HUES64 (cell line): ENCODE results near the gene PKDREJ. TPM values are rescaled to one million over a fixed set of nuclear protein-coding genes. Genes with fewer than 3 reads are reported as not detected.
A peak's percentile ranks its signal among the peaks of the same experiment; 100 is the strongest.
"Not testable (repeated sequence)": the region's sequence is repeated elsewhere in the genome, so short reads cannot be mapped to it uniquely, and the experiment has no call there.

Experiments used
- H3K27ac ChIP-seq: 2 replicates; pipeline ENCODE4 v1.7.0; 2013; ENCODE audit warnings: low read depth, low read length, inconsistent platforms
- H3K27me3 ChIP-seq: 2 replicates; pipeline ENCODE4 v1.6.1; 2013; ENCODE audit warnings: mild to moderate bottlenecking, low read length; ENCODE audit not compliant: insufficient read depth
- H3K36me3 ChIP-seq: 2 replicates; pipeline ENCODE4 v1.6.1; 2013; ENCODE audit warnings: mild to moderate bottlenecking, low read length; ENCODE audit not compliant: insufficient read depth
- H3K4me1 ChIP-seq: 2 replicates; pipeline ENCODE4 v1.6.1; 2013; ENCODE audit warnings: mild to moderate bottlenecking, low read length, moderate library complexity; ENCODE audit not compliant: insufficient read depth
- H3K4me3 ChIP-seq: 2 replicates; pipeline ENCODE4 v1.5.1; 2013; ENCODE audit warnings: mild to moderate bottlenecking, low read length, moderate library complexity
- H3K9ac ChIP-seq: 2 replicates; pipeline ENCODE4 v1.6.1; 2013; ENCODE audit warnings: mild to moderate bottlenecking, low read depth, low read length
- H3K9me3 ChIP-seq: 2 replicates; pipeline ENCODE4 v1.6.1; 2013; ENCODE audit warnings: low read depth, low read length; ENCODE audit not compliant: insufficient read depth
- WGBS: fragments of 150-250, 120-280 bp; methylation state at CpG from one replicate; pipeline ENCODE4 v1.1.7; 2013; ENCODE audit warnings: missing lambda C conversion rate; 5-methylcytosine and 5-hydroxymethylcytosine counted together
- polyA plus RNA-seq, 2 experiments: library from polyadenylated mRNA; stranded (reverse); fragments of 50-300 nt; gene quantifications; one replicate each; pipeline ENCODE4 v1.2.3, GENCODE V29; 2013

Gene PKDREJ, protein sequence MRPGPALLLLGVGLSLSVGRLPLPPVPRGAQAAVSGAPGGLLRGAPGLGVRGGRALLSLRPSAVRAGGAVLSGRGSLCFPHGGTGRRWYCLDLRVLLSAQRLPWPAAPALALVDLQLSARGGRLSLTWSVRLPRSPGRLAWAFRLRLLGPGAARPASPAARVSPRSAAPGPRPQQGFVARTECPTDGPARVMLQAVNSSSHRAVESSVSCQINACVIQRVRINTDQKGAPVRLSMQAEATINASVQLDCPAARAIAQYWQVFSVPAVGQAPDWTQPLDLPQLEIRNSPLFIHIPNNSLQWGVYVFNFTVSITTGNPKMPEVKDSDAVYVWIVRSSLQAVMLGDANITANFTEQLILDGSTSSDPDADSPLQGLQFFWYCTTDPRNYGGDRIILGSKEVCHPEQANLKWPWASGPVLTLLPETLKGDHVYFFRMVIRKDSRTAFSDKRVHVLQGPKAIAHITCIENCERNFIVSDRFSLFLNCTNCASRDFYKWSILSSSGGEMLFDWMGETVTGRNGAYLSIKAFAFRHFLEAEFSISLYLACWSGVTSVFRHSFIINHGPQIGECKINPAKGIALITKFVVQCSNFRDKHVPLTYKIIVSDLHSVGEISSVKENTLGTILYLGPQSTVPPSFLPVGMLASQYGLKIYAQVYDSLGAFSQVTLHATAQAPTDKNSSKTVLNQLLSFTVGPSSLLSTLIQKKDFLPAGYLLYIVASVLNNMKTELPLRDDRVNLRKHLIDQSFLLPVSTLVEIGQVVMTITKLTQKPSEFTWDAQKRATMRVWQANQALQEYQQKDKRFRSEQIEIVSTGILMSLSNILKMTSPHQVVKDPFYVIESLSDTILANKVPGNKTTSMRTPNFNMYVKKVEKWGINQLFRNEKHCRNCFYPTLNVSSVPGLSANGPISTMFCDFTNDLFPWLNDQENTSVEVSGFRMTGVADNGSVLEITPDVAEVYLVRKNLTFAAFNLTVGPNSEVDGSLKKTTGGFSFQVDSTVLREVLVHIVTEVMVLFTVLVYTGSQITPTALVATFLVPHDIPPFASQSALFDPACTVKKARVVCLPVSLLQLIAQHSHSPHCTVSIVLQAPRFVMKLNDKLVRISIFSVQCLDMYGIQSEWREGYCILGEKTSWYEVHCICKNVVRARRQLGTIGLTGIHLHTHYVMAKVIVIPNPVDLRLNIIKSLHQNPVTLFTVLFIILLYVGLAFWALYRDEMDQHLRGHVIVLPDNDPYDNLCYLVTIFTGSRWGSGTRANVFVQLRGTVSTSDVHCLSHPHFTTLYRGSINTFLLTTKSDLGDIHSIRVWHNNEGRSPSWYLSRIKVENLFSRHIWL (N-terminal part only)
- polyA plus RNA-seq (2013, experiment 1 of 2): not detected
- polyA plus RNA-seq (2013, experiment 2 of 2): not detected

DNA sequence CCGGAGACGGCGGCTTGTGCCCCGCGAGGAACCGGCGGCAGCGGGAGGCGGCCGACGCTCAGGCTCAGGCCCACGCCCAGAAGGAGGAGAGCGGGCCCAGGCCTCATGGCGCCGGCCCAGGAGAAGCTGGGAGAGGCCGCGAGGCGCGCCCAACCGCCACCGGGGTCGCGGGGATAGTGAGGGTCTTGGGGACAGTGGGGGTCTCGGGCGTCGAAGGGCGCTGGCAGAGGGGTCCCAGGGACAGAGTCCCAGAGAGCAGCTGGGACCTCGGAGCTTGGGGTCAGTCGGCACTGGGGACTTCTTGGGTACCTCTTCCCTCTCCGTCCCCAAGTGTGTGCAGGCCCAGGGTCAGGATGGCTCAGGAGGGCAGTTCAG lies at the start of gene PKDREJ:
TSS of gene PKDREJ (minus strand) at position 128 of the 375 bp plus-strand sequence. CDS start at position 107, 21 bp downstream.
- 43% methylated on average over 30 of the region's 30 CpGs for WGBS
- peaks cover 77% of the 10 kb centered on the region for H3K27me3 ChIP-seq
- H3K4me3 ChIP-seq: peak within 1 kb of the TSS; percentile 35
- peaks cover 2% of the 10 kb centered on the region; the same call in 1 of the 2 replicates for H3K4me1 ChIP-seq
- H3K36me3 ChIP-seq: no peaks in the 10 kb centered on the region
- H3K9me3 ChIP-seq: peaks cover 15% of the 10 kb centered on the region
- H3K27ac ChIP-seq: no peak within 1 kb of the TSS
- H3K9ac ChIP-seq: no peak within 1 kb of the TSS; the same call in 1 of the 2 replicates

DNA sequence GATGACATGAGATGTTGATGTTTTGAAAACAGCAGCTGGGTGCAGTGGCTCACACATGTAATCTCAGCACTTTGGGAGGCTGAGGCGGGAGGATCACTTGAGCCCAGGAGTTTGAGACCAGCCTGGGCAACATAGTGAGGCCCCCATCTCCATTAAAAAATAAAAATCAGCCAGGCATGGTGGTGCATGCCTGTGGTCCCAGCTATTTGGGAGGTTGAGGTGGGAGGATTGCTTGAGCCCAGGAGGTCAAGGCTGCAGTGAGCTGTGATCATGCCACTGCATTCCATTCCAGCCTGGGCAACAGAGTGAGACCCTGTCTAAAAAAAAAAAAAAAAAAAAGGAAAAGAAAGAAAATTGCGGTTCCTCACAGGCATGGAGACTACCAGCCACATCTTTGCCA lies 49.7 kb upstream of the PKDREJ start:
- H3K4me3 ChIP-seq, H3K9me3 ChIP-seq, H3K27ac ChIP-seq, H3K27me3 ChIP-seq, H3K9ac ChIP-seq, H3K4me1 ChIP-seq: not testable (repeated sequence)
- peaks cover 65% of the 10 kb centered on the region for H3K36me3 ChIP-seq
- WGBS: 96% methylated on average over 2 of the region's 2 CpGs

DNA sequence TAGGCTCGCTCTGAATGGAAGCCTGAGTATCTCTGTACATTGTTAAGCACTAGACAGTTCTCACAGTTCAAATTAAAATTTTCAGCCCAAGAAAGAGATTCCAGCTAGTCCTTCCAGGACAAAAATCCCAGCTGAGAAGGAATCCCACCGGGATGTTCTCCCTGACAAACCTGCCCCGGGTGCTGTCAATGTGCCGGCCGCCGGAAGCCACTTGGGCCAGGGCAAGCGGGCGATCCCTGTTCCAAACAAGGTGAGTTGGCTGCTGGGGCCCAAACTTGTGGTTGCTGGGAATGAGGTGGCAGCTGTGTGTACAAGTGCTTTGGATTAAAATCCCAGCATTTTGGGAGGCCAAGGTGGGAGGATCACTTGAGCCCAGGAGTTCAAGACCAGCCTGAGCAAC lies 48.9 kb upstream of the PKDREJ start:
- Histone ChIP-seq H3K27me3 (no peaks in the 10 kb centered on the region), H3K9me3 (no peaks in the 10 kb centered on the region), H3K9ac (no peak overlapping the region), H3K36me3 (peaks cover 58% of the 10 kb centered on the region), H3K4me1 (no peaks in the 10 kb centered on the region), H3K27ac (no peak overlapping the region), H3K4me3 (no peak overlapping the region)
- 95% methylated on average over 8 of the region's 8 CpGs for WGBS

DNA sequence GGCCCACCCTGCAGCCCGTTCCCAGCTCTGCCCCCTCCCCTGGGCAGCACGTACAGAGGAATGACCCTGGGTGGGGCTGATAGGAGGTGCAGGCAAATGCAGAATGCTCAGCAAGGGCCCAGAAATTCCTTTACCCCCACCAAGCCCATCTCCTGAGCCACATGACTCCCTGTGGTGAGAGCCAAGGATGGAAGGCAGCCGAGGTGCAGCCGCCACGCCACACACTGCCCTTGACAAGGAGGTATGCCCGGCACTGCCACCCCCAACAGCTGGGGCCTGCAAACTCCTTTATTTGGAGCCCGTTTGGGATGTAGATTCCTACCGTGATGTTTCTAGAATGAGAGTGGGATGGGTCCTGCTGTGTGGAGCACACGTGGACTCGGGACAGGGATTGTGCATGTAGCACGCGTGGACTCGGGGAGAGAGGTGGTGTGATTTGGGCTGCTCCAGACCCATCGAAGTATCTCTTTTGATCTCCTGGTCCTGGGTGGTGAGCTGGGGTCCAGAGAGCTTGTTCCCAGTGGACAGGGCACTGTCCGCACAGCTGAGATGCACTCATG lies 46.5 kb upstream of the PKDREJ start:
- Histone ChIP-seq H3K36me3 (peaks cover 47% of the 10 kb centered on the region), H3K9me3 (no peaks in the 10 kb centered on the region), H3K9ac (no peak overlapping the region), H3K27me3 (no peaks in the 10 kb centered on the region), H3K4me3 (no peak overlapping the region), H3K4me1 (no peaks in the 10 kb centered on the region), H3K27ac (no peak overlapping the region)
- WGBS: 94% methylated on average over 15 of the region's 15 CpGs

DNA sequence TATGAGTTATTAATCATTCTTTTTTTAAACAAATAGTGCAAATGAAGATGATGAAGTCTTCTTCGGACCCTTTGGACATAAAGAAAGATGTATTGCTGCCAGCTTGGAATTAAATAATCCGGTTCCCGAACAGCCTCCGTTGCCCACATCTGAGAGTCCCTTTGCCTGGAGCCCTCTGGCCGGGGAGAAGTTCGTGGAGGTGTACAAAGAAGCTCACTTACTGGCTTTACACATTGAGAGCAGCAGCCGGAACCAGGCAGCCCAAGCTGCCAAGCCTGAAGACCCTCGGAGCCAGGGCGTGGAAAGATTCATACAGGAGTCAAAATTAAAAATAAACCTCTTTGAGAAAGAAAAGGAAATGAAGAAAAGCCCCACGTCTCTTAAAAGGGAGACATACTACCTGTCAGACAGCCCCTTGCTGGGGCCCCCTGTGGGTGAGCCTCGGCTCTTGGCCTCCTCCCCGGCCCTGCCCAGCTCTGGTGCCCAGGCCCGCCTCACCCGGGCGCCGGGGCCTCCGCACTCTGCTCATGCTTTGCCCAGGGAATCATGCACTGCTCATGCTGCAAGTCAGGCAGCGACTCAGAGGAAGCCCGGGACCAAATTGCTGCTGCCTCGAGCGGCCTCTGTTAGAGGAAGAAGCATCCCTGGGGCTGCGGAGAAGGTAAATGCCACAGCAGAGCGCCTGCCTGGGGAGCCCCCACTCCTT lies 45.3 kb upstream of the PKDREJ start:
- Histone ChIP-seq H3K27ac (no peak overlapping the region), H3K9me3 (no peaks in the 10 kb centered on the region), H3K27me3 (no peaks in the 10 kb centered on the region), H3K9ac (no peak overlapping the region), H3K4me1 (no peaks in the 10 kb centered on the region), H3K36me3 (peaks cover 50% of the 10 kb centered on the region), H3K4me3 (no peak overlapping the region)
- 94% methylated on average over 23 of the region's 23 CpGs for WGBS

DNA sequence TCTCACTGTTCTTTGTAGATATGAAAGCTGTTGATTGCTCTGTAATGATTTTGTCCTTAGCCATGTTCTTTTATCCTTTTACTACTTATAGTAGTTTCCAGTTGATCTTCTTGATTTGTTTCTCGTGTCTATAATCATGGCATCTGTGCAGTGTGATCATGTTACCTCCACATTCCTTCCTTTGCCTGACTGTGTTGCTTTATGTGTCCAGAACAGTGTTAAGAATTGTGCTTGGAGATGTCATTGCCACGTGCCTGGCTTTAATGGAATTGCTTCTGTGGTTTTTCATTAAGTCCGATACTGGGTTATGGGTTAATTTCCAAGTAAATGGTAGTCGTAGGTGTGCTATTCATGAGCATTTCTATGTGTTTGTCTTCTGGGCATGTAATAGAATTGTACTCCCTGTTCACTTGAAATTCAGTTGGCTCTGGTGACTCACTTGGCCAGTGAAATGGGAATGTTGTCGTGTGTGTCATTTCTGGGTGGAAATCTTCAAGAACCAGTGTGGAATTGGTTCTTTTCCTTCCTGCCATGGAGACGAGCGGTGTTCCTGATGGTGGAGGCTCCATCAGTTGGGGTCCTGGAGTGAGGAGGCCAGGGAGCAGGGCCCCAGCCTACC lies 40.3 kb upstream of the PKDREJ start:
- Histone ChIP-seq H3K9ac (no peak overlapping the region), H3K4me3 (no peak overlapping the region), H3K9me3 (no peaks in the 10 kb centered on the region), H3K4me1 (no peaks in the 10 kb centered on the region), H3K27ac (no peak overlapping the region), H3K27me3 (no peaks in the 10 kb centered on the region), H3K36me3 (peaks cover 50% of the 10 kb centered on the region)
- WGBS: 96% methylated on average over 7 of the region's 7 CpGs

DNA sequence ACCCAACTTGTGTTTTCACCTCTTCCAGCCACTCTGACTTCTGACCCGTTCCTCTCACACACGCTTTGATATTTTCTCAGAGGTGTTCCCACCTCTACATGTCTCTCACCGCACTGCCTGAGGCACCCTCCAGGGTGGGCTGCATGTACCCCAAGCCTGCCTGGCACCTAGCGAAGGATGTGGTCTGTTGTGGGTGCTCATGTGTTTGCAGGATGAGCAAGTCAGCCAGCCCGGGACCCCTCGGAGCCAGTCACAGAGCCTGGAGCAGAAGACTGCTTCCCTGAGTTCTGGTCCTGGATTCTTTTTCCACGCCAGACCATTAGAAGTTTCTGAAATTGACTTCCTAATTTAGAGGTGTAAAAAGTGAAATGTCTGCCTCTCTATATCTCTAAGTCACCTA lies 37.3 kb upstream of the PKDREJ start:
- H3K36me3 ChIP-seq: peaks cover 40% of the 10 kb centered on the region
- no peak overlapping the region for H3K9ac ChIP-seq
- H3K9me3 ChIP-seq: no peaks in the 10 kb centered on the region
- WGBS: 97% methylated on average over 7 of the region's 7 CpGs
- H3K4me3 ChIP-seq: no peak overlapping the region
- H3K27ac ChIP-seq: no peak overlapping the region
- H3K4me1 ChIP-seq: no peaks in the 10 kb centered on the region
- no peaks in the 10 kb centered on the region for H3K27me3 ChIP-seq

DNA sequence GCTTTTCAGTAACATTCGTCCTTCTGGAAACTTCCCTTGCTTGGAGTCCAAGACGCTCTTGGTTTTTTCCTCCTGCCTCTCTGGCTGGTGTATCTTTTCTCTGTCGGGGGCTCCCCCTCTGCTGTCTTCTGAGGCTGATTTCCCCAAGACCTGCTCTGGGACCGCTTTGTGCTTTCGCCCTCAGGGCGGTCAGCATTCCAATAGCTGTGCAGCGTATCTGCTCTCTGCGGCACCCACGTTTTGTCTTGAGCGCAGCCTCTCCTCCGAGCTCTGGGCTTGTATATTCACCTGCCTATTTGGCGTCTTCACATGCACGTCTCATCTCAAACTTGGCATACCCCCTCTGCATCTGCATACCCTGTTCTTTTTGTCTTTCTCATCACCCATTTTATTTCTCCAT lies 36.0 kb upstream of the PKDREJ start:
- Histone ChIP-seq H3K36me3 (peaks cover 32% of the 10 kb centered on the region), H3K4me1 (no peaks in the 10 kb centered on the region), H3K9me3 (no peaks in the 10 kb centered on the region), H3K4me3 (no peak overlapping the region), H3K9ac (no peak overlapping the region), H3K27ac (no peak overlapping the region), H3K27me3 (no peaks in the 10 kb centered on the region)
- 95% methylated on average over 13 of the region's 13 CpGs for WGBS

DNA sequence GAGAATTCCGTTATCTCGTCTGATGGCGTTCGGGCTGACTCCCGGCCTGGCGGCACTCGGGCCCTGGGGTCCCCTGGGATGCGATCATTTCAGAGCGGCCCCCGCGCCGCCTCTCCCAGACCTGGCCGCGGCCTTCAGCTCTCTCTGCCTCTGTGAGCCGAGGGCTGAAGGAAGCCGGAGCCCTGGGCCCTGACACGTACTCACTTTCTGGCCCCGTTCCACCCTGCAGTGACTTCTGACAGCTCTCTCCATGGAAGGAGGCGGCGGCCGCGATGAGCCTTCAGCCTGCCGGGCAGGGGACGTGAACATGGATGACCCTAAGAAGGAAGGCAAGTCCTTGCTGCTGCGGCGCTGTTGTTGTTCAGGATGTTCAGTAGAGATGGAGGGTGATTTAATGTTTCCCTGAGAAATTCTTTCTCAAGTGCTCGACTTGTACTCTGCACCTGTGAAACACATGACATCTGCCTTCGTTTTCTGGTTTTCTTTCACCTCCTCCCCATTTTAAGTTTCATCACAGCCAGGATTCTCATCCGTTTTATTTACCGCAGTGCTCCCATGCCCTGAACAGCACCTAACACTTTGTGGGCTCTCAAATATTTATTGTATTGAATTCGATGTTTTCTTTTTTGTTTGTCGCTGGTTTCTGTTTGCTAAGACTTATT lies 34.1 kb upstream of the PKDREJ start:
- Histone ChIP-seq H3K27ac (peak overlapping the region; percentile 50; the same call in 1 of the 2 replicates), H3K4me3 (peak overlapping the region; percentile 72), H3K4me1 (no peaks in the 10 kb centered on the region), H3K36me3 (peaks cover 37% of the 10 kb centered on the region), H3K9me3 (no peaks in the 10 kb centered on the region), H3K9ac (peak overlapping the region; percentile 78), H3K27me3 (no peaks in the 10 kb centered on the region)
- 5% methylated on average over 32 of the region's 32 CpGs for WGBS
